HEK293 (cell line): Measurements from ENCODE around the gene DOCK9.

ENCODE experiments used
- BCL11B ChIP-seq: fragments of 450-650 bp; formaldehyde crosslinking; IDR thresholded peaks from 2 replicates; pipeline ENCODE4 v1.5.1; 2016; ENCODE audit warnings: low read depth, missing biosample characterization, missing genetic modification characterization
- EGR2 ChIP-seq: fragments of 450-650 bp; formaldehyde crosslinking; IDR thresholded peaks from 2 replicates; pipeline ENCODE4 v1.5.1; 2016; ENCODE audit warnings: low read depth, missing biosample characterization, missing genetic modification characterization
- GLI2 ChIP-seq: fragments of 450-650 bp; formaldehyde crosslinking; IDR thresholded peaks from 2 replicates; pipeline ENCODE4; 2017; ENCODE audit warnings: missing biosample characterization, missing genetic modification characterization, low read depth, borderline replicate concordance
- GLIS2 ChIP-seq: fragments of 450-650 bp; formaldehyde crosslinking; IDR thresholded peaks from 2 replicates; pipeline ENCODE4 v1.5.1; 2016; ENCODE audit warnings: missing biosample characterization, missing genetic modification characterization
- KLF16 ChIP-seq: fragments of 450-650 bp; formaldehyde crosslinking; IDR thresholded peaks from 2 replicates; pipeline ENCODE4 v1.5.1; 2017; ENCODE audit warnings: missing biosample characterization, missing genetic modification characterization
- KLF9 ChIP-seq: fragments of 450-650 bp; formaldehyde crosslinking; IDR thresholded peaks from 2 replicates; pipeline ENCODE4 v1.5.1; 2016; ENCODE audit warnings: missing biosample characterization, missing genetic modification characterization, low read depth
- MYNN ChIP-seq: fragments of 450-650 bp; formaldehyde crosslinking; IDR thresholded peaks from 2 replicates; pipeline ENCODE4 v1.5.1; 2016; ENCODE audit warnings: missing biosample characterization, missing genetic modification characterization, borderline replicate concordance
- MZF1 ChIP-seq: fragments of 450-650 bp; formaldehyde crosslinking; IDR thresholded peaks from 2 replicates; pipeline ENCODE4 v1.5.1; 2017; ENCODE audit warnings: missing biosample characterization, missing genetic modification characterization, borderline replicate concordance
- OSR2 ChIP-seq: fragments of 450-650 bp; formaldehyde crosslinking; IDR thresholded peaks from 2 replicates; pipeline ENCODE4 v1.5.1; 2016; ENCODE audit warnings: missing biosample characterization, missing genetic modification characterization
- REPIN1 ChIP-seq: fragments of 450-650 bp; formaldehyde crosslinking; IDR thresholded peaks from 2 replicates; pipeline ENCODE4 v1.5.1; 2017; ENCODE audit warnings: missing biosample characterization, missing genetic modification characterization, low read depth
- SETDB1 ChIP-seq: IDR thresholded peaks from one replicate; pipeline ENCODE4 v1.6.1; 2017; ENCODE audit warnings: mild to moderate bottlenecking, low read length, moderate library complexity, mixed read lengths; ENCODE audit not compliant: insufficient read length
- YY2 ChIP-seq: fragments of 450-650 bp; formaldehyde crosslinking; IDR thresholded peaks from 2 replicates; pipeline ENCODE4 v1.5.1; 2016; ENCODE audit warnings: missing biosample characterization, missing genetic modification characterization
- ZBTB17 ChIP-seq: fragments of 450-650 bp; formaldehyde crosslinking; IDR thresholded peaks from 2 replicates; pipeline ENCODE4 v1.5.1; 2016; ENCODE audit warnings: missing biosample characterization, missing genetic modification characterization
- ZEB2 ChIP-seq: fragments of 450-650 bp; formaldehyde crosslinking; IDR thresholded peaks from 2 replicates; pipeline ENCODE4 v1.5.1; 2016; ENCODE audit warnings: missing biosample characterization, missing genetic modification characterization
- ZNF10 ChIP-seq: fragments of 450-650 bp; formaldehyde crosslinking; IDR thresholded peaks from 2 replicates; pipeline ENCODE4 v1.5.1; 2017; ENCODE audit warnings: missing biosample characterization, missing genetic modification characterization
- ZNF112 ChIP-seq: fragments of 450-650 bp; formaldehyde crosslinking; IDR thresholded peaks from 2 replicates; pipeline ENCODE4 v1.5.0; 2017; ENCODE audit warnings: missing biosample characterization, missing genetic modification characterization
- ZNF16 ChIP-seq: fragments of 450-650 bp; formaldehyde crosslinking; IDR thresholded peaks from 2 replicates; pipeline ENCODE4 v1.5.1; 2016; ENCODE audit warnings: low read depth, missing biosample characterization, missing genetic modification characterization
- ZNF175 ChIP-seq: fragments of 450-650 bp; formaldehyde crosslinking; IDR thresholded peaks from 2 replicates; pipeline ENCODE4 v1.5.1; 2016; ENCODE audit warnings: missing biosample characterization, missing genetic modification characterization
- ZNF350 ChIP-seq: fragments of 450-650 bp; formaldehyde crosslinking; IDR thresholded peaks from 2 replicates; pipeline ENCODE4 v1.5.0; 2017; ENCODE audit warnings: missing biosample characterization, mild to moderate bottlenecking, missing genetic modification characterization
- ZNF391 ChIP-seq: fragments of 450-650 bp; formaldehyde crosslinking; IDR thresholded peaks from 2 replicates; pipeline ENCODE4 v1.5.1; 2016; ENCODE audit warnings: low read depth, missing biosample characterization, missing genetic modification characterization, borderline replicate concordance
- ZNF423 ChIP-seq: fragments of 450-650 bp; formaldehyde crosslinking; IDR thresholded peaks from 2 replicates; pipeline ENCODE4 v1.5.1; 2016; ENCODE audit warnings: missing biosample characterization, missing genetic modification characterization
- ZNF558 ChIP-seq: fragments of 450-650 bp; formaldehyde crosslinking; IDR thresholded peaks from 2 replicates; pipeline ENCODE4 v1.5.1; 2016; ENCODE audit warnings: missing biosample characterization, missing genetic modification characterization
- ZNF560 ChIP-seq: fragments of 450-650 bp; formaldehyde crosslinking; IDR thresholded peaks from 2 replicates; pipeline ENCODE4 v1.5.1; 2017; ENCODE audit warnings: missing biosample characterization, missing genetic modification characterization, borderline replicate concordance
- ZNF629 ChIP-seq: fragments of 450-650 bp; formaldehyde crosslinking; IDR thresholded peaks from 2 replicates; pipeline ENCODE4 v1.5.1; 2017; ENCODE audit warnings: missing biosample characterization, missing genetic modification characterization
- ZNF664 ChIP-seq: fragments of 450-650 bp; formaldehyde crosslinking; IDR thresholded peaks from 2 replicates; pipeline ENCODE4 v1.5.1; 2016; ENCODE audit warnings: missing biosample characterization, missing genetic modification characterization
- ZNF747 ChIP-seq: fragments of 450-650 bp; formaldehyde crosslinking; IDR thresholded peaks from 2 replicates; pipeline ENCODE4 v1.5.1; 2016; ENCODE audit warnings: missing biosample characterization, missing genetic modification characterization
- ZNF768 ChIP-seq: fragments of 450-650 bp; formaldehyde crosslinking; IDR thresholded peaks from 2 replicates; pipeline ENCODE4 v1.5.1; 2018; ENCODE audit warnings: missing biosample characterization, mild to moderate bottlenecking, missing genetic modification characterization
- ZNF777 ChIP-seq: fragments of 450-650 bp; formaldehyde crosslinking; IDR thresholded peaks from 2 replicates; pipeline ENCODE4 v1.5.1; 2017; ENCODE audit warnings: missing biosample characterization, missing genetic modification characterization, borderline replicate concordance
- TF ChIP-seq, protein P1 (sequence below): fragments of 450-650 bp; formaldehyde crosslinking; IDR thresholded peaks from 2 replicates; pipeline ENCODE4 v1.5.1; 2016; ENCODE audit warnings: missing biosample characterization, missing genetic modification characterization, borderline replicate concordance
- TF ChIP-seq, protein P2 (sequence below): fragments of 450-650 bp; formaldehyde crosslinking; IDR thresholded peaks from 2 replicates; pipeline ENCODE4 v1.5.1; 2016; ENCODE audit warnings: missing biosample characterization, missing genetic modification characterization
- TF ChIP-seq, protein P3 (sequence below): fragments of 450-650 bp; formaldehyde crosslinking; IDR thresholded peaks from 2 replicates; pipeline ENCODE4; 2016; ENCODE audit warnings: missing biosample characterization, missing genetic modification characterization
- TF ChIP-seq, protein P4 (sequence below): fragments of 450-650 bp; IDR thresholded peaks from 2 replicates; pipeline ENCODE4 v1.5.1; 2018; ENCODE audit warnings: missing biosample characterization, mild to moderate bottlenecking, missing genetic modification characterization
- TF ChIP-seq, protein P5 (sequence below): fragments of 450-650 bp; formaldehyde crosslinking; IDR thresholded peaks from 2 replicates; pipeline ENCODE4 v1.5.1; 2016; ENCODE audit warnings: missing biosample characterization, missing genetic modification characterization
- TF ChIP-seq, protein P6 (sequence below): fragments of 450-650 bp; formaldehyde crosslinking; IDR thresholded peaks from 2 replicates; pipeline ENCODE4 v1.5.1; 2016; ENCODE audit warnings: missing biosample characterization, missing genetic modification characterization

The DOCK9 gene

DNA sequence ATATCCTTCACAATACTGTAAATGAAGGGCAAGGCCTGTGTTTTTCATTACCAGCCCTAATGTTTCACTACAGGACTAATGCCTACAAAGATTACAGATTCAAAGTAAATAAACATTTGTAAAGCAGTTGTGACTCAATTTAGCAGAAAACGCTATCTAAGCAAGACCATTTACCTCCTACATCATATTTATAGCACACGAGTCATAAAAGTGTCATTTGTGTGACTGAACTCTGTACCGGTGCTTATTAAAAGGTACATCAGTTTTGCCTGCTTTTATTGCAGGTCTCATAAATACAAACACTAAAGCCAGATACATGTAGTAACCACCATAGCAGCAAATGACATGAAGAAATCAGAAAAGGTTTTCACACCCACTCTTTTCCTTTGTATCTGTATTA lies 163.9 kb downstream of the DOCK9 start (continued):
- TF ChIP-seq, protein P1, sequence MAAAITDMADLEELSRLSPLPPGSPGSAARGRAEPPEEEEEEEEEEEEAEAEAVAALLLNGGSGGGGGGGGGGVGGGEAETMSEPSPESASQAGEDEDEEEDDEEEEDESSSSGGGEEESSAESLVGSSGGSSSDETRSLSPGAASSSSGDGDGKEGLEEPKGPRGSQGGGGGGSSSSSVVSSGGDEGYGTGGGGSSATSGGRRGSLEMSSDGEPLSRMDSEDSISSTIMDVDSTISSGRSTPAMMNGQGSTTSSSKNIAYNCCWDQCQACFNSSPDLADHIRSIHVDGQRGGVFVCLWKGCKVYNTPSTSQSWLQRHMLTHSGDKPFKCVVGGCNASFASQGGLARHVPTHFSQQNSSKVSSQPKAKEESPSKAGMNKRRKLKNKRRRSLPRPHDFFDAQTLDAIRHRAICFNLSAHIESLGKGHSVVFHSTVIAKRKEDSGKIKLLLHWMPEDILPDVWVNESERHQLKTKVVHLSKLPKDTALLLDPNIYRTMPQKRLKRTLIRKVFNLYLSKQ = no peak
- TF ChIP-seq KLF9 (tag by site-specific recombination) = no peak
- no peak for TF ChIP-seq ZNF747 (tag by site-specific recombination)
- TF ChIP-seq GLIS2 (tag by site-specific recombination) = no peak
- no peak for TF ChIP-seq ZNF391
- TF ChIP-seq ZEB2 = no peak
- no peak for TF ChIP-seq ZNF350
- TF ChIP-seq ZNF16 = no peak
- TF ChIP-seq ZBTB17 (tag by site-specific recombination) = peak; percentile 72; the same call in 1 of the 2 replicates
- TF ChIP-seq ZNF10 (tag by site-specific recombination) = no peak
- TF ChIP-seq ZNF112 (tag by site-specific recombination) = no peak
- no peak for TF ChIP-seq MZF1 (tag by site-specific recombination)
- no peak for TF ChIP-seq ZNF768 (tag by site-specific recombination)
- TF ChIP-seq KLF16 (tag by site-specific recombination) = no peak
- no peak for TF ChIP-seq BCL11B (tag by site-specific recombination)
- TF ChIP-seq EGR2 (tag by site-specific recombination) = no peak
- peak; percentile 86 for TF ChIP-seq OSR2
- no peak for TF ChIP-seq ZNF423
- TF ChIP-seq, protein P2, sequence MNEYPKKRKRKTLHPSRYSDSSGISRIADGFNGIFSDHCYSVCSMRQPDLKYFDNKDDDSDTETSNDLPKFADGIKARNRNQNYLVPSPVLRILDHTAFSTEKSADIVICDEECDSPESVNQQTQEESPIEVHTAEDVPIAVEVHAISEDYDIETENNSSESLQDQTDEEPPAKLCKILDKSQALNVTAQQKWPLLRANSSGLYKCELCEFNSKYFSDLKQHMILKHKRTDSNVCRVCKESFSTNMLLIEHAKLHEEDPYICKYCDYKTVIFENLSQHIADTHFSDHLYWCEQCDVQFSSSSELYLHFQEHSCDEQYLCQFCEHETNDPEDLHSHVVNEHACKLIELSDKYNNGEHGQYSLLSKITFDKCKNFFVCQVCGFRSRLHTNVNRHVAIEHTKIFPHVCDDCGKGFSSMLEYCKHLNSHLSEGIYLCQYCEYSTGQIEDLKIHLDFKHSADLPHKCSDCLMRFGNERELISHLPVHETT = no peak
- no peak for TF ChIP-seq SETDB1
- TF ChIP-seq, protein P3, sequence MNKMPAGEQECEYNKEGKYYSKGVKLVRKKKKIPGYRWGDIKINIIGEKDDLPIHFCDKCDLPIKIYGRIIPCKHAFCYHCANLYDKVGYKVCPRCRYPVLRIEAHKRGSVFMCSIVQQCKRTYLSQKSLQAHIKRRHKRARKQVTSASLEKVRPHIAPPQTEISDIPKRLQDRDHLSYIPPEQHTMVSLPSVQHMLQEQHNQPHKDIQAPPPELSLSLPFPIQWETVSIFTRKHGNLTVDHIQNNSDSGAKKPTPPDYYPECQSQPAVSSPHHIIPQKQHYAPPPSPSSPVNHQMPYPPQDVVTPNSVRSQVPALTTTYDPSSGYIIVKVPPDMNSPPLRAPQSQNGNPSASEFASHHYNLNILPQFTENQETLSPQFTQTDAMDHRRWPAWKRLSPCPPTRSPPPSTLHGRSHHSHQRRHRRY (tag by site-specific recombination) = no peak
- peak; percentile 6; the same call in 1 of the 2 replicates for TF ChIP-seq ZNF558 (tag by site-specific recombination)
- no peak for TF ChIP-seq ZNF777
- no peak for TF ChIP-seq ZNF175 (tag by site-specific recombination)
- 0 out of 2 replicates have a peak, but pooled peaks have one; percentile 27 for TF ChIP-seq GLI2 (tag by site-specific recombination)
- no peak for TF ChIP-seq ZNF664 (tag by site-specific recombination)
- TF ChIP-seq YY2 (tag by site-specific recombination) = no peak
- TF ChIP-seq, protein P4, sequence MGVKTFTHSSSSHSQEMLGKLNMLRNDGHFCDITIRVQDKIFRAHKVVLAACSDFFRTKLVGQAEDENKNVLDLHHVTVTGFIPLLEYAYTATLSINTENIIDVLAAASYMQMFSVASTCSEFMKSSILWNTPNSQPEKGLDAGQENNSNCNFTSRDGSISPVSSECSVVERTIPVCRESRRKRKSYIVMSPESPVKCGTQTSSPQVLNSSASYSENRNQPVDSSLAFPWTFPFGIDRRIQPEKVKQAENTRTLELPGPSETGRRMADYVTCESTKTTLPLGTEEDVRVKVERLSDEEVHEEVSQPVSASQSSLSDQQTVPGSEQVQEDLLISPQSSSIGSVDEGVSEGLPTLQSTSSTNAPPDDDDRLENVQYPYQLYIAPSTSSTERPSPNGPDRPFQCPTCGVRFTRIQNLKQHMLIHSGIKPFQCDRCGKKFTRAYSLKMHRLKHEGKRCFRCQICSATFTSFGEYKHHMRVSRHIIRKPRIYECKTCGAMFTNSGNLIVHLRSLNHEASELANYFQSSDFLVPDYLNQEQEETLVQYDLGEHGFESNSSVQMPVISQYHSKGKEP (tag by site-specific recombination) = peak; percentile 66; the same call in 1 of the 2 replicates
- TF ChIP-seq MYNN (tag by site-specific recombination) = no peak
- no peak for TF ChIP-seq REPIN1
- TF ChIP-seq, protein P5, sequence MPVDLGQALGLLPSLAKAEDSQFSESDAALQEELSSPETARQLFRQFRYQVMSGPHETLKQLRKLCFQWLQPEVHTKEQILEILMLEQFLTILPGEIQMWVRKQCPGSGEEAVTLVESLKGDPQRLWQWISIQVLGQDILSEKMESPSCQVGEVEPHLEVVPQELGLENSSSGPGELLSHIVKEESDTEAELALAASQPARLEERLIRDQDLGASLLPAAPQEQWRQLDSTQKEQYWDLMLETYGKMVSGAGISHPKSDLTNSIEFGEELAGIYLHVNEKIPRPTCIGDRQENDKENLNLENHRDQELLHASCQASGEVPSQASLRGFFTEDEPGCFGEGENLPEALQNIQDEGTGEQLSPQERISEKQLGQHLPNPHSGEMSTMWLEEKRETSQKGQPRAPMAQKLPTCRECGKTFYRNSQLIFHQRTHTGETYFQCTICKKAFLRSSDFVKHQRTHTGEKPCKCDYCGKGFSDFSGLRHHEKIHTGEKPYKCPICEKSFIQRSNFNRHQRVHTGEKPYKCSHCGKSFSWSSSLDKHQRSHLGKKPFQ (tag by site-specific recombination) = 0 out of 2 replicates have a peak, but pooled peaks have one; percentile 58
- no peak for TF ChIP-seq ZNF560 (tag by site-specific recombination)
- TF ChIP-seq, protein P6, sequence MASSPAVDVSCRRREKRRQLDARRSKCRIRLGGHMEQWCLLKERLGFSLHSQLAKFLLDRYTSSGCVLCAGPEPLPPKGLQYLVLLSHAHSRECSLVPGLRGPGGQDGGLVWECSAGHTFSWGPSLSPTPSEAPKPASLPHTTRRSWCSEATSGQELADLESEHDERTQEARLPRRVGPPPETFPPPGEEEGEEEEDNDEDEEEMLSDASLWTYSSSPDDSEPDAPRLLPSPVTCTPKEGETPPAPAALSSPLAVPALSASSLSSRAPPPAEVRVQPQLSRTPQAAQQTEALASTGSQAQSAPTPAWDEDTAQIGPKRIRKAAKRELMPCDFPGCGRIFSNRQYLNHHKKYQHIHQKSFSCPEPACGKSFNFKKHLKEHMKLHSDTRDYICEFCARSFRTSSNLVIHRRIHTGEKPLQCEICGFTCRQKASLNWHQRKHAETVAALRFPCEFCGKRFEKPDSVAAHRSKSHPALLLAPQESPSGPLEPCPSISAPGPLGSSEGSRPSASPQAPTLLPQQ (tag by site-specific recombination) = no peak
- peak; percentile 62 for TF ChIP-seq ZNF629 (tag by site-specific recombination)
